ENCODE measurements around the gene UTS2B.

GRCh38 chr3:191345334-191345733 is 15.0 kb upstream of the UTS2B start:
- no peak for TF ChIP-seq POLR2A (IDR thresholded peaks at IDR 0.05)
- TF ChIP-seq, protein P1, sequence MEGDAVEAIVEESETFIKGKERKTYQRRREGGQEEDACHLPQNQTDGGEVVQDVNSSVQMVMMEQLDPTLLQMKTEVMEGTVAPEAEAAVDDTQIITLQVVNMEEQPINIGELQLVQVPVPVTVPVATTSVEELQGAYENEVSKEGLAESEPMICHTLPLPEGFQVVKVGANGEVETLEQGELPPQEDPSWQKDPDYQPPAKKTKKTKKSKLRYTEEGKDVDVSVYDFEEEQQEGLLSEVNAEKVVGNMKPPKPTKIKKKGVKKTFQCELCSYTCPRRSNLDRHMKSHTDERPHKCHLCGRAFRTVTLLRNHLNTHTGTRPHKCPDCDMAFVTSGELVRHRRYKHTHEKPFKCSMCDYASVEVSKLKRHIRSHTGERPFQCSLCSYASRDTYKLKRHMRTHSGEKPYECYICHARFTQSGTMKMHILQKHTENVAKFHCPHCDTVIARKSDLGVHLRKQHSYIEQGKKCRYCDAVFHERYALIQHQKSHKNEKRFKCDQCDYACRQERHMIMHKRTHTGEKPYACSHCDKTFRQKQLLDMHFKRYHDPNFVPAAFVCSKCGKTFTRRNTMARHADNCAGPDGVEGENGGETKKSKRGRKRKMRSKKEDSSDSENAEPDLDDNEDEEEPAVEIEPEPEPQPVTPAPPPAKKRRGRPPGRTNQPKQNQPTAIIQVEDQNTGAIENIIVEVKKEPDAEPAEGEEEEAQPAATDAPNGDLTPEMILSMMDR (IDR thresholded peaks at IDR 0.05): no peak

All from ovary (tissue), 3 donors.